BE2C (cell line): ENCODE data around the gene PRG3.

Experiments
- DNase-seq: peaks from one replicate; pipeline ENCODE4 v3.0.0-alpha.2; 2020
- H3K27me3 ChIP-seq: fragments of 250-450 bp; sonication (Bioruptor Pico); 2 replicates; pipeline ENCODE4 v1.5.1; 2020; ENCODE audit warnings: mild to moderate bottlenecking
- H3K36me3 ChIP-seq: fragments of 250-450 bp; sonication (Bioruptor Pico); 2 replicates; pipeline ENCODE4 v1.5.1; 2020; ENCODE audit warnings: mild to moderate bottlenecking
- H3K4me1 ChIP-seq: fragments of 250-450 bp; sonication (Bioruptor Pico); 2 replicates; pipeline ENCODE4 v1.5.1; 2020
- H3K4me3 ChIP-seq: 2 replicates; pipeline ENCODE4 v1.5.1; 2011; ENCODE audit warnings: low read depth, low read length
- H3K9me3 ChIP-seq: fragments of 250-450 bp; sonication (Bioruptor Pico); 2 replicates; pipeline ENCODE4 v1.5.1; 2020
- CTCF ChIP-seq: IDR thresholded peaks from 2 replicates; pipeline ENCODE4 v1.5.1; 2012; ENCODE audit warnings: mild to moderate bottlenecking, low read depth, low read length

PRG3 gene

GRCh38 chr11:57399972-57400578 lies 19.1 kb upstream of the PRG3 start:
- Histone ChIP-seq H3K27me3 (no peaks in the 10 kb centered on the region), H3K4me1 (no peaks in the 10 kb centered on the region), H3K9me3 (no peaks in the 10 kb centered on the region), H3K4me3 (no peak overlapping the region), H3K36me3 (no peaks in the 10 kb centered on the region)
- no peak for TF ChIP-seq CTCF
- no peak for DNase-seq

- no peaks in the 10 kb centered on the region for H3K9me3 ChIP-seq
- DNase-seq = no peak
- no peaks in the 10 kb centered on the region for H3K4me1 ChIP-seq
- no peak for TF ChIP-seq CTCF
- H3K36me3 ChIP-seq = no peaks in the 10 kb centered on the region
- H3K4me3 ChIP-seq = no peak overlapping the region
- no peaks in the 10 kb centered on the region for H3K27me3 ChIP-seq
Measured at GRCh38 chr11:57399221-57399620, 18.3 kb upstream of the PRG3 start.

- Histone ChIP-seq H3K4me3 (no peak overlapping the region), H3K27me3 (no peaks in the 10 kb centered on the region), H3K36me3 (no peaks in the 10 kb centered on the region), H3K4me1 (no peaks in the 10 kb centered on the region), H3K9me3 (no peaks in the 10 kb centered on the region)
- no peak for TF ChIP-seq CTCF
- DNase-seq = no peak
Measured at GRCh38 chr11:57397394-57397990, 16.5 kb upstream of the PRG3 start.

GRCh38 chr11:57396744-57397143 lies 15.8 kb upstream of the PRG3 start:
- H3K27me3 ChIP-seq = no peaks in the 10 kb centered on the region
- TF ChIP-seq CTCF = no peak

GRCh38 chr11:57395905-57396623 lies 15.1 kb upstream of the PRG3 start:
- no peaks in the 10 kb centered on the region for H3K9me3 ChIP-seq
- no peak for DNase-seq

More at GRCh38 chr11:57396744-57397143, 15.8 kb upstream of the PRG3 start:
- DNase-seq = no peak
- no peaks in the 10 kb centered on the region for H3K36me3 ChIP-seq
- H3K4me3 ChIP-seq = no peak overlapping the region
- no peaks in the 10 kb centered on the region for H3K4me1 ChIP-seq
- no peaks in the 10 kb centered on the region for H3K9me3 ChIP-seq

More at GRCh38 chr11:57395905-57396623, 15.1 kb upstream of the PRG3 start:
- H3K4me3 ChIP-seq = no peak overlapping the region
- H3K4me1 ChIP-seq = no peaks in the 10 kb centered on the region
- H3K27me3 ChIP-seq = no peaks in the 10 kb centered on the region
- no peak for TF ChIP-seq CTCF
- H3K36me3 ChIP-seq = no peaks in the 10 kb centered on the region
